Measurements from ENCODE around the gene RHPN2.
"Not testable (repeated sequence)": the region's sequence is repeated elsewhere in the genome, so short reads cannot be mapped to it uniquely, and the experiment has no call there.

The RHPN2 gene

GRCh38 chr19:33008738-33009137 is 56.0 kb downstream of the RHPN2 start:
- TF ChIP-seq REST (IDR thresholded peaks at IDR 0.05; ENCODE audit: insufficient replicate concordance, low read depth) (no peak), SPI1 (IDR thresholded peaks at IDR 0.05; ENCODE audit: borderline replicate concordance, low read depth) (no peak), CTCF (IDR thresholded peaks at IDR 0.05; ENCODE audit: insufficient read depth, low read length) (no peak), POLR2AphosphoS5 (IDR thresholded peaks at IDR 0.05; ENCODE audit: low read depth) (no peak), GABPA (IDR thresholded peaks at IDR 0.05; ENCODE audit: low read depth) (no peak)
- no peak for DNase-seq (ENCODE audit: low read depth in 1 of 2, low spot score in 1 of 2)
- no peak overlapping the region for H3K27ac ChIP-seq (replicated peaks)
- no peaks in the 10 kb centered on the region for H3K27me3 ChIP-seq (ENCODE audit: insufficient read depth, poor library complexity, severe bottlenecking)
- H3K4me3 ChIP-seq (replicated peaks; ENCODE audit: insufficient read depth, low read length): no peak overlapping the region

GRCh38 chr19:33005440-33005839 is 59.2 kb downstream of the RHPN2 start:
- H3K27ac ChIP-seq (replicated peaks): no peak overlapping the region
- no peak for DNase-seq (ENCODE audit: low read depth in 1 of 2, low spot score in 1 of 2)
- no peak overlapping the region for H3K4me3 ChIP-seq (replicated peaks; ENCODE audit: insufficient read depth, low read length)
- TF ChIP-seq POLR2AphosphoS5 (IDR thresholded peaks at IDR 0.05; ENCODE audit: low read depth) (no peak), SPI1 (IDR thresholded peaks at IDR 0.05; ENCODE audit: borderline replicate concordance, low read depth) (no peak), REST (IDR thresholded peaks at IDR 0.05; ENCODE audit: insufficient replicate concordance, low read depth) (no peak), CTCF (IDR thresholded peaks at IDR 0.05; ENCODE audit: insufficient read depth, low read length) (no peak)
- H3K27me3 ChIP-seq (ENCODE audit: insufficient read depth, poor library complexity, severe bottlenecking): no peaks in the 10 kb centered on the region

- H3K27ac ChIP-seq (replicated peaks); H3K4me3 ChIP-seq (replicated peaks; ENCODE audit: insufficient read depth, low read length); DNase-seq (ENCODE audit: low read depth in 1 of 2, low spot score in 1 of 2); H3K27me3 ChIP-seq (ENCODE audit: insufficient read depth, poor library complexity, severe bottlenecking): not testable (repeated sequence)
These were observed 61.2 kb downstream of the RHPN2 start for GRCh38 chr19:33003424-33004024.

- H3K4me3 ChIP-seq (replicated peaks; ENCODE audit: insufficient read depth, low read length); H3K27ac ChIP-seq (replicated peaks); DNase-seq (ENCODE audit: low read depth in 1 of 2, low spot score in 1 of 2); H3K27me3 ChIP-seq (ENCODE audit: insufficient read depth, poor library complexity, severe bottlenecking): not testable (repeated sequence)
These were observed 62.4 kb downstream of the RHPN2 start for GRCh38 chr19:33002126-33002865.

GRCh38 chr19:33000910-33001309 is 63.8 kb downstream of the RHPN2 start:
- Histone ChIP-seq H3K27ac (replicated peaks) (no peak overlapping the region), H3K4me3 (replicated peaks; ENCODE audit: insufficient read depth, low read length) (no peak overlapping the region)
- no peak for TF ChIP-seq POLR2AphosphoS5 (IDR thresholded peaks at IDR 0.05; ENCODE audit: low read depth)

More at GRCh38 chr19:33000910-33001309, 63.8 kb downstream of the RHPN2 start:
- H3K27me3 ChIP-seq (ENCODE audit: insufficient read depth, poor library complexity, severe bottlenecking): no peaks in the 10 kb centered on the region
- DNase-seq (ENCODE audit: low read depth in 1 of 2, low spot score in 1 of 2): no peak
